WTC11 (cell line): ENCODE measurements around the gene CASKIN2.

Experiments used
- TF ChIP-seq, protein P1 (sequence below): fragments of 200-600 bp; IDR thresholded peaks from 2 replicates; pipeline ENCODE4 v1.8.0; 2022; ENCODE audit warnings: antibody characterized with exemption
- TF ChIP-seq, protein P2 (sequence below): sonication (generic); formaldehyde crosslinking; IDR thresholded peaks from 2 replicates; pipeline ENCODE4 v1.8.0; 2023; ENCODE audit warnings: mild to moderate bottlenecking, missing genetic modification reagents

DNA sequence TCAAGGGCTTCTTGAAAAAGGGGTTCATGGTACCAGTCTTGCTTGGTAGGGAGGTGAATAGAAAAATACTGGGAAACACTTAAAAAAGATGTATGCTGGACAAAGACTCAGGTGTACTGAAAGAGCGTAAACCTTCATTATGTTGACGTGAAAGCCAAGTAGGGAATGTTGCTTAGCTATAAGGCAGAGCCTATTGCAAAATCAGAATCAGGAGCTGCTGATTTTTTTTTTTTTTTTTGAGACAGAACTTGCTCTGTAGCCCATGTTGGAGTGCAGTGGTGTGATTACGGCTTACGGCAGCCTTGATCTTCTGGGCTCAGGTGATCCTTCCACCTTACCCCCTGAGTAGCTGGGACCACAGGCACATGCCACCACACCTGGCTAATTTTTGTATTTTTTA lies 55.0 kb downstream of the CASKIN2 start:
- TF ChIP-seq, protein P1, sequence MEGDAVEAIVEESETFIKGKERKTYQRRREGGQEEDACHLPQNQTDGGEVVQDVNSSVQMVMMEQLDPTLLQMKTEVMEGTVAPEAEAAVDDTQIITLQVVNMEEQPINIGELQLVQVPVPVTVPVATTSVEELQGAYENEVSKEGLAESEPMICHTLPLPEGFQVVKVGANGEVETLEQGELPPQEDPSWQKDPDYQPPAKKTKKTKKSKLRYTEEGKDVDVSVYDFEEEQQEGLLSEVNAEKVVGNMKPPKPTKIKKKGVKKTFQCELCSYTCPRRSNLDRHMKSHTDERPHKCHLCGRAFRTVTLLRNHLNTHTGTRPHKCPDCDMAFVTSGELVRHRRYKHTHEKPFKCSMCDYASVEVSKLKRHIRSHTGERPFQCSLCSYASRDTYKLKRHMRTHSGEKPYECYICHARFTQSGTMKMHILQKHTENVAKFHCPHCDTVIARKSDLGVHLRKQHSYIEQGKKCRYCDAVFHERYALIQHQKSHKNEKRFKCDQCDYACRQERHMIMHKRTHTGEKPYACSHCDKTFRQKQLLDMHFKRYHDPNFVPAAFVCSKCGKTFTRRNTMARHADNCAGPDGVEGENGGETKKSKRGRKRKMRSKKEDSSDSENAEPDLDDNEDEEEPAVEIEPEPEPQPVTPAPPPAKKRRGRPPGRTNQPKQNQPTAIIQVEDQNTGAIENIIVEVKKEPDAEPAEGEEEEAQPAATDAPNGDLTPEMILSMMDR, result no peak
- TF ChIP-seq, protein P2, sequence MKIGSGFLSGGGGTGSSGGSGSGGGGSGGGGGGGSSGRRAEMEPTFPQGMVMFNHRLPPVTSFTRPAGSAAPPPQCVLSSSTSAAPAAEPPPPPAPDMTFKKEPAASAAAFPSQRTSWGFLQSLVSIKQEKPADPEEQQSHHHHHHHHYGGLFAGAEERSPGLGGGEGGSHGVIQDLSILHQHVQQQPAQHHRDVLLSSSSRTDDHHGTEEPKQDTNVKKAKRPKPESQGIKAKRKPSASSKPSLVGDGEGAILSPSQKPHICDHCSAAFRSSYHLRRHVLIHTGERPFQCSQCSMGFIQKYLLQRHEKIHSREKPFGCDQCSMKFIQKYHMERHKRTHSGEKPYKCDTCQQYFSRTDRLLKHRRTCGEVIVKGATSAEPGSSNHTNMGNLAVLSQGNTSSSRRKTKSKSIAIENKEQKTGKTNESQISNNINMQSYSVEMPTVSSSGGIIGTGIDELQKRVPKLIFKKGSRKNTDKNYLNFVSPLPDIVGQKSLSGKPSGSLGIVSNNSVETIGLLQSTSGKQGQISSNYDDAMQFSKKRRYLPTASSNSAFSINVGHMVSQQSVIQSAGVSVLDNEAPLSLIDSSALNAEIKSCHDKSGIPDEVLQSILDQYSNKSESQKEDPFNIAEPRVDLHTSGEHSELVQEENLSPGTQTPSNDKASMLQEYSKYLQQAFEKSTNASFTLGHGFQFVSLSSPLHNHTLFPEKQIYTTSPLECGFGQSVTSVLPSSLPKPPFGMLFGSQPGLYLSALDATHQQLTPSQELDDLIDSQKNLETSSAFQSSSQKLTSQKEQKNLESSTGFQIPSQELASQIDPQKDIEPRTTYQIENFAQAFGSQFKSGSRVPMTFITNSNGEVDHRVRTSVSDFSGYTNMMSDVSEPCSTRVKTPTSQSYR, result no peak
